Spleen (tissue), 11 donors: ENCODE data around the gene ZFP42. TPM values are rescaled to one million over a fixed set of nuclear protein-coding genes. Genes with fewer than 3 reads are reported as not detected.

Experiments
- DNase-seq: peaks from one replicate; pipeline ENCODE4 v3.0.0-alpha.2; 2020
- H3K27ac ChIP-seq, 8 donors: fragments of 200-600 bp; sonication (generic) in 7 of 8; 1 replicate in 4 of 8; 2 replicates in 4 of 8; pipeline versions ENCODE4 v1.5.0 to v1.8.0; 2016 to 2021; ENCODE audit warnings: inconsistent platforms in 4 of 8, mild to moderate bottlenecking in 4 of 8, moderate library complexity in 1 of 8
- H3K27me3 ChIP-seq, 7 donors: fragments of 200-600 bp; sonication (generic) in 6 of 7; replicated peaks in 1 of 7; 1 replicate in 4 of 7; 2 replicates in 3 of 7; pipeline versions ENCODE4 v1.5.0 to v1.8.0; 2016 to 2021; ENCODE audit warnings: inconsistent platforms in 3 of 7, mild to moderate bottlenecking in 1 of 7
- H3K36me3 ChIP-seq, 6 donors: fragments of 200-600 bp; sonication (generic) in 5 of 6; 1 replicate in 4 of 6; 2 replicates in 2 of 6; pipeline versions ENCODE4 v1.5.0 to v1.8.0; 2016 to 2021; ENCODE audit warnings: inconsistent platforms in 2 of 6
- H3K4me1 ChIP-seq, 6 donors: fragments of 200-600 bp; sonication (generic) in 5 of 6; 1 replicate in 3 of 6; 2 replicates in 3 of 6; pipeline versions ENCODE4 v1.5.0 to v1.8.0; 2016 to 2021; ENCODE audit warnings: inconsistent platforms in 3 of 6
- H3K4me3 ChIP-seq, 8 donors: fragments of 200-600 bp; sonication (generic) in 7 of 8; 1 replicate in 4 of 8; 2 replicates in 4 of 8; pipeline versions ENCODE4 v1.5.0 to v1.8.0; 2016 to 2021; ENCODE audit warnings: inconsistent platforms in 4 of 8, mild to moderate bottlenecking in 4 of 8, moderate library complexity in 2 of 8
- H3K9me3 ChIP-seq, 8 donors: fragments of 200-600 bp; sonication (generic) in 7 of 8; 1 replicate in 4 of 8; 2 replicates in 4 of 8; pipeline versions ENCODE4 v1.5.0 to v1.8.0; 2016 to 2021; ENCODE audit warnings: inconsistent platforms in 4 of 8
- POLR2A ChIP-seq, 3 donors: fragments of 450-650 bp; IDR thresholded peaks; one replicate each; pipeline ENCODE4 v1.5.1; 2017; ENCODE audit warnings: antibody characterized with exemption in 3 of 3, mild to moderate bottlenecking in 1 of 3
- POLR2AphosphoS5 ChIP-seq, 3 donors: sonication (generic); formaldehyde crosslinking; IDR thresholded peaks; one replicate each; pipeline ENCODE4 v1.5.1; 2017; ENCODE audit warnings: antibody characterized with exemption in 3 of 3
- WGBS, 5 donors: extraction: QIAGEN DNeasy Blood & Tissue Kit in 3 of 5; methylation state at CpG; one replicate each; pipeline versions ENCODE4 v1.1.5 to v1.1.7; 2013 to 2018; 5-methylcytosine and 5-hydroxymethylcytosine counted together
- intact Hi-C: fragments of 100-400 bp; cut with DNase I; formaldehyde crosslinking; loops from one replicate; pipeline ENCODE4 v1.15.0; 2023; ENCODE audit warnings: low total_unique reads
- polyA plus RNA-seq, 3 donors: library from polyadenylated mRNA; stranded (reverse); fragments of 200-250 nt; gene quantifications; one replicate each; pipeline ENCODE4 v1.2.1, GENCODE V29; 2013
- total RNA-seq, 7 donors: library from RNA; depleted of rRNA in 3 of 7; stranded (reverse); fragments of >200 nt in 3 of 7; fragmentation: NEBNext Ultra II Directional in 4 of 7; extraction: Animal tissue kit (Norgen Biotek cat#: 25700) in 4 of 7; gene quantifications; one replicate each; pipeline versions ENCODE4 v1.1.0 to v1.2.1, GENCODE V29; 2016 to 2021
- TF ChIP-seq, protein P1 (sequence below), 11 experiments: fragments of 200-600 bp in 7 of 11; fragments of 450-650 bp in 4 of 11; sonication (generic) in 4 of 11; IDR thresholded peaks in 8 of 11; conservative IDR thresholded peaks in 3 of 11; 1 replicate in 7 of 11; 2 replicates in 4 of 11; pipeline versions ENCODE4 v1.4.0 to v1.8.0; 2016 to 2021; ENCODE audit warnings: antibody characterized with exemption in 11 of 11, inconsistent platforms in 4 of 11, mild to moderate bottlenecking in 1 of 11
- donor health status: healthy with polysubstance abuse.
- donor health status: DM: no; HTN: no; CAD: no; lungs with moderate emphysema.
- donor health status: DM: no; HTN: no; CAD: no.
- donor health status: Bipolar disorder and iron deficiency.
- donor health status: healthy.
- donor health status: DM: no; HTN: no; CAD: no.
- donor health status: DM: yes; HTN: yes; CAD: no.

Gene ZFP42
- total and polyA plus RNA-seq, 10 donors: not detected

DNA sequence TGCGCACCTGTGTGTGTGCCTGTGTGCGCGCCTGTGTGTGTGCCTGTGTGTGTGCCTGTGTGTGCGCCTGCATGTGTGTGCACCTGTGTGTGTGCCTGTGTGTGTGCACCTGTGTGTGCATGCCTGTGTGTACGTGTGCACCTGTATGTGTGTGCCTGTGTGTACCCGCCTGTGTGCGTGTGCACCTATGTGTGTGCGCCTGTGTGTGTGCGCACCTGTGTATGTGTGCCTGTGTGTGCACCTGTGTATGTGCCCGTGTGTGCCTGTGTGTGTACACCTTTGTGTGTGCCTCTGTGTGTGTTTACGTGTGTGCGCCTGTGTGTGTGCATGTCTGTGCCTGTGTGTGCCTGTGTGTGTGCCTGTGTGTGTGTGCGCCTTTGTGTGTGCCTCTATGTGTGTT is 33.5 kb downstream of the ZFP42 start:
- no peak for DNase-seq
- intact Hi-C loops: no loop called here
- Histone ChIP-seq H3K36me3 (no peaks in the 10 kb centered on the region), H3K27me3 (peaks cover 0 to 13% (median 0%) of the 10 kb centered on the region in 7 donors), H3K9me3 (peaks cover 0 to 16% (median 0%) of the 10 kb centered on the region in 8 donors), H3K27ac (no peak overlapping the region), H3K4me1 (no peaks in the 10 kb centered on the region), H3K4me3 (no peak overlapping the region)
- no peak for TF ChIP-seq POLR2A (IDR thresholded peaks at IDR 0.05)
- TF ChIP-seq, protein P1, sequence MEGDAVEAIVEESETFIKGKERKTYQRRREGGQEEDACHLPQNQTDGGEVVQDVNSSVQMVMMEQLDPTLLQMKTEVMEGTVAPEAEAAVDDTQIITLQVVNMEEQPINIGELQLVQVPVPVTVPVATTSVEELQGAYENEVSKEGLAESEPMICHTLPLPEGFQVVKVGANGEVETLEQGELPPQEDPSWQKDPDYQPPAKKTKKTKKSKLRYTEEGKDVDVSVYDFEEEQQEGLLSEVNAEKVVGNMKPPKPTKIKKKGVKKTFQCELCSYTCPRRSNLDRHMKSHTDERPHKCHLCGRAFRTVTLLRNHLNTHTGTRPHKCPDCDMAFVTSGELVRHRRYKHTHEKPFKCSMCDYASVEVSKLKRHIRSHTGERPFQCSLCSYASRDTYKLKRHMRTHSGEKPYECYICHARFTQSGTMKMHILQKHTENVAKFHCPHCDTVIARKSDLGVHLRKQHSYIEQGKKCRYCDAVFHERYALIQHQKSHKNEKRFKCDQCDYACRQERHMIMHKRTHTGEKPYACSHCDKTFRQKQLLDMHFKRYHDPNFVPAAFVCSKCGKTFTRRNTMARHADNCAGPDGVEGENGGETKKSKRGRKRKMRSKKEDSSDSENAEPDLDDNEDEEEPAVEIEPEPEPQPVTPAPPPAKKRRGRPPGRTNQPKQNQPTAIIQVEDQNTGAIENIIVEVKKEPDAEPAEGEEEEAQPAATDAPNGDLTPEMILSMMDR (IDR thresholded peaks at IDR 0.05 in 8 of 11, conservative IDR thresholded peaks at IDR 0.05 in 3 of 11): no peak
- no peak for TF ChIP-seq POLR2AphosphoS5 (IDR thresholded peaks at IDR 0.05)
- 83 to 99% (median 92%) methylated on average over 7 to 13 of the region's 13 CpGs for WGBS, 5 donors

DNA sequence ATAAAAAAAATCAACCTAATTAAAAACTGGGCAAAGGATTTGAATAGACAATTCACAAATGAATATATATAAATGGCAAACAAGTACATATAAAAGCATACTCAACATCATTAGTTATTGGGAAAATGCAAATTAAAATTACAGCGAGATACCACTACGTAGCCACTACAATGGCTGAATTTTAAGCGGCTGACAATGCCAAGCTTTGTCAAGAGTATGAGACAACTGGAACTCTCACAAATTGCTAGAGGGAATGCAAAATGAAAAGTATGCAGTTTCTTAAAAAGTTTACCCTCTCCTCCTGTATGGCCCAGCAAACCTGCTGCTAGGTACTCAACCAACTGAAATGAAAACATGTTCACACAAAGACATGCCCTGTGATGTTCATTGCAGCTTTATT is 34.8 kb downstream of the ZFP42 start:
- Histone ChIP-seq H3K36me3 (no peaks in the 10 kb centered on the region), H3K27ac (no peak overlapping the region), H3K4me1 (no peaks in the 10 kb centered on the region), H3K4me3 (no peak overlapping the region), H3K9me3 (peaks cover 0 to 27% (median 0%) of the 10 kb centered on the region in 8 donors), H3K27me3 (peaks cover 0 to 13% (median 0%) of the 10 kb centered on the region in 7 donors)
- intact Hi-C loops: no loop called here
- no peak for TF ChIP-seq POLR2AphosphoS5 (IDR thresholded peaks at IDR 0.05)
- TF ChIP-seq, protein P1 (IDR thresholded peaks at IDR 0.05 in 8 of 11, conservative IDR thresholded peaks at IDR 0.05 in 3 of 11): no peak
- TF ChIP-seq POLR2A (IDR thresholded peaks at IDR 0.05): no peak
- WGBS, 5 donors: 88 to 93% (median 92%) methylated on average over 3 of the region's 3 CpGs
- DNase-seq: no peak

DNA sequence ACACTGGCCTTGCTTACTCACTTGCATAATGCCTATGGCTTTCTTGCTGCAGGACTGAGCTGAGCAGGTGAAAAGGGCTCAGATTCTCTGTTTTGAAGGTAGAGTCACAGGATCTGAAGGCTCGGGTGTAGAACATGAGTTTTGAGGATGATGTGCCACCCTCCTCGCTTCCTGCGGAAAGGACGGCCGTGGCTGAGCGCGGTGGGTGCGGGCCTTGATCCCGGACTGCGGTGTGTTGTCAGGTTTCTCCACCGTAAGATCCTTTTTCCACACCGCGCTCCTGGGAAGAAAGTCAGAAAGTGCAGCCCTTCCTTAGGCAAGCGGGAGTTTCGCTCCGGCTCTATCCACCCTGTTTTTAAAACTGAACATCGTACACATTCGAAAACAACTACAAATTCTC is 36.2 kb downstream of the ZFP42 start:
- H3K4me3 ChIP-seq: no peak overlapping the region
- no peaks in the 10 kb centered on the region for H3K4me1 ChIP-seq
- intact Hi-C loops: no loop called here
- 17 to 34% (median 20%) methylated on average over 18 of the region's 18 CpGs for WGBS, 5 donors
- H3K9me3 ChIP-seq: peaks cover 0 to 30% (median 0%) of the 10 kb centered on the region in 8 donors
- H3K27me3 ChIP-seq: peaks cover 0 to 13% (median 0%) of the 10 kb centered on the region in 7 donors
- no peak overlapping the region for H3K27ac ChIP-seq
- H3K36me3 ChIP-seq: no peaks in the 10 kb centered on the region
- no peak for DNase-seq
- TF ChIP-seq POLR2A (IDR thresholded peaks at IDR 0.05) (no peak), POLR2AphosphoS5 (IDR thresholded peaks at IDR 0.05) (no peak)
- TF ChIP-seq, protein P1 (IDR thresholded peaks at IDR 0.05 in 8 of 11, conservative IDR thresholded peaks at IDR 0.05 in 3 of 11): no peak

DNA sequence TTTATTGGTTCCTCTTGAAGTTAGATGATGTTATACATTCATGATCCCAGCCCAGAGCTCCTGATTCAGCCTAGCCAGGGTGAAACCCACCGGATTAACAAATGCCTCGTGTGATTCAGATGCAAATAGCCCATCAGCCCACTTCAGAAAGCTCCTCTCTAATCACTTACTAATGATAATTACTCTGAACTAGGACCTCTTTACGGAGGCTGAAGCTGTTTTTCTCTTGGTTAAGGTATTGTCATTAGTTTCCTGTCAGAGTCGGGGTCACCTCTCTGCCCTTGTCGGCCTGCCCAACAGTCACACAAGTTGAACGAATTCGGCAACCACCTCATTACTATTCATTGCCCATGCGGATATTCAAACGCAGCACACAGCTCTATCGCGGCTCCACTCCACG is 36.6 kb downstream of the ZFP42 start:
- 10 to 25% (median 12%) methylated on average over 12 of the region's 12 CpGs for WGBS, 5 donors
- Histone ChIP-seq H3K9me3 (peaks cover 0 to 30% (median 0%) of the 10 kb centered on the region in 8 donors), H3K27me3 (peaks cover 0 to 13% (median 0%) of the 10 kb centered on the region in 7 donors), H3K4me1 (no peaks in the 10 kb centered on the region), H3K27ac (no peak overlapping the region), H3K4me3 (no peak overlapping the region), H3K36me3 (no peaks in the 10 kb centered on the region)
- DNase-seq: no peak
- intact Hi-C loops: no loop called here
- TF ChIP-seq, protein P1 (IDR thresholded peaks at IDR 0.05 in 8 of 11, conservative IDR thresholded peaks at IDR 0.05 in 3 of 11): no peak
- TF ChIP-seq POLR2AphosphoS5 (IDR thresholded peaks at IDR 0.05) (no peak), POLR2A (IDR thresholded peaks at IDR 0.05) (no peak)
